GM19043 (cell line): ENCODE data around the gene RNF214.
"Not testable (repeated sequence)": the region's sequence is repeated elsewhere in the genome, so short reads cannot be mapped to it uniquely, and the experiment has no call there.

Experiments used
- ATAC-seq: cut with Tn5 transposase; IDR thresholded peaks from one replicate; pipeline ENCODE4 v1.9.1; 2021; ENCODE audit warnings: low read depth; ENCODE audit not compliant: unreplicated experiment

The RNF214 gene

GRCh38 chr11:117309310-117309709 lies 76.8 kb downstream of the RNF214 start:
- no peak for ATAC-seq

GRCh38 chr11:117313091-117313490 lies 80.6 kb downstream of the RNF214 start:
- no peak for ATAC-seq

GRCh38 chr11:117313828-117314768 lies 81.6 kb downstream of the RNF214 start:
- no peak for ATAC-seq

GRCh38 chr11:117314840-117315239 lies 82.4 kb downstream of the RNF214 start:
- ATAC-seq: no peak

GRCh38 chr11:117315285-117316196 lies 83.1 kb downstream of the RNF214 start:
- ATAC-seq: no peak

GRCh38 chr11:117316197-117316961 lies 83.9 kb downstream of the RNF214 start, which contains the start of gene BACE1:
BACE1 (minus strand) TSS chr11:117316256; CDS start chr11:117315795, 461 bp downstream.
- ATAC-seq: no peak

GRCh38 chr11:117318738-117319137 lies 86.3 kb downstream of the RNF214 start:
- ATAC-seq: no peak

- no peak for ATAC-seq
Measured at GRCh38 chr11:117319214-117319840, 86.9 kb downstream of the RNF214 start.

- ATAC-seq: not testable (repeated sequence)
Measured at GRCh38 chr11:117327255-117327566, 94.7 kb downstream of the RNF214 start.

GRCh38 chr11:117327567-117328374 lies 95.3 kb downstream of the RNF214 start, which contains the start of gene CEP164:
CEP164 (plus strand) TSS chr11:117327854; CDS start chr11:117338587, 10,733 bp downstream.
- ATAC-seq: peak; percentile 96

- ATAC-seq: no peak
Measured at GRCh38 chr11:117328375-117329010, 96.0 kb downstream of the RNF214 start.

- ATAC-seq: no peak
Measured at GRCh38 chr11:117332843-117333242, 100.4 kb downstream of the RNF214 start.

GRCh38 chr11:117333917-117334316 lies 101.4 kb downstream of the RNF214 start:
- ATAC-seq: no peak

- no peak for ATAC-seq
Measured at GRCh38 chr11:117334896-117335295, 102.4 kb downstream of the RNF214 start.

- ATAC-seq: no peak
Measured at GRCh38 chr11:117335399-117335798, 102.9 kb downstream of the RNF214 start.
